CD4-positive, alpha-beta T cell (primary cell): ENCODE measurements around the gene TMX1. TPM values are rescaled to one million over a fixed set of nuclear protein-coding genes. Genes with fewer than 3 reads are reported as not detected.

Experiments used
- ATAC-seq: fragments of 200-7000 bp; cut with Tn5 transposase; one replicate; pipeline ENCODE4 v1.10.0; 2022; ENCODE audit warnings: mild to moderate bottlenecking; ENCODE audit not compliant: poor library complexity
- CTCF ChIA-PET: fragments of 350-600 bp; sonication (Branson Sonifier 250); formaldehyde crosslinking; loops from one replicate; lab custom pipeline; 2021; ENCODE audit warnings: antibody characterized with exemption, inconsistent platforms; lab: Charles Lee
- POLR2A ChIA-PET: fragments of 350-600 bp; sonication (Branson Sonifier 250); formaldehyde crosslinking; loops from one replicate; lab custom pipeline; 2021; ENCODE audit warnings: antibody characterized with exemption, inconsistent platforms; lab: Charles Lee
- DNase-seq, 14 experiments: peaks; one replicate each; pipeline ENCODE4 v3.0.0-alpha.2; 2013 to 2020; ENCODE audit warnings: mixed read lengths in 2 of 14
- H3K27ac ChIP-seq, 2 donors: one replicate each; pipeline versions ENCODE4 v1.5.1 to v1.7.0; 2013; ENCODE audit warnings: low read length in 2 of 2, low read depth in 1 of 2, mild to moderate bottlenecking in 1 of 2
- H3K27me3 ChIP-seq, 2 experiments: 1 replicate in 1 of 2; 2 replicates in 1 of 2; pipeline versions ENCODE4 v1.6.1 to v1.7.0; 2013; ENCODE audit warnings: low read length in 2 of 2, control low read depth in 1 of 2, mild to moderate bottlenecking in 1 of 2, moderate library complexity in 1 of 2; ENCODE audit not compliant: insufficient read depth in 2 of 2, control insufficient read depth in 1 of 2
- H3K36me3 ChIP-seq: one replicate; pipeline ENCODE4 v1.6.1; 2013; ENCODE audit warnings: low read length, control low read depth; ENCODE audit not compliant: insufficient read depth
- H3K4me1 ChIP-seq: one replicate; pipeline ENCODE4 v1.6.1; 2013; ENCODE audit warnings: low read length, control low read depth; ENCODE audit not compliant: insufficient read depth
- H3K4me3 ChIP-seq: one replicate; pipeline ENCODE4 v1.5.1; 2013; ENCODE audit warnings: mild to moderate bottlenecking, low read length, moderate library complexity
- H3K9me3 ChIP-seq, 2 experiments: 1 replicate in 1 of 2; 2 replicates in 1 of 2; pipeline versions ENCODE4 v1.6.1 to v1.7.0; 2013; ENCODE audit warnings: low read length in 2 of 2, mild to moderate bottlenecking in 2 of 2, control low read depth in 1 of 2, moderate library complexity in 1 of 2; ENCODE audit not compliant: control insufficient read depth in 1 of 2, insufficient read depth in 1 of 2
- H3K27ac Mint-ChIP-seq: one replicate; pipeline ENCODE4 v1.8.0; 2020; ENCODE audit warnings: mixed read lengths
- H3K27me3 Mint-ChIP-seq: one replicate; pipeline ENCODE4 v1.8.0; 2021; ENCODE audit warnings: mixed read lengths
- H3K36me3 Mint-ChIP-seq: one replicate; pipeline ENCODE4 v1.8.0; 2021; ENCODE audit warnings: low read depth, mixed read lengths
- H3K4me1 Mint-ChIP-seq: one replicate; pipeline ENCODE4 v1.8.0; 2021; ENCODE audit warnings: low read depth, mixed read lengths
- H3K4me3 Mint-ChIP-seq: one replicate; pipeline ENCODE4 v1.8.0; 2020; ENCODE audit warnings: mild to moderate bottlenecking, mixed read lengths
- H3K9me3 Mint-ChIP-seq: one replicate; pipeline ENCODE4 v1.8.0; 2020; ENCODE audit warnings: mixed read lengths
- intact Hi-C, 2 experiments: fragments of 100-400 bp; cut with DNase I in 1 of 2; cut with micrococcal nuclease in 1 of 2; formaldehyde crosslinking; loops; one replicate each; pipeline versions ENCODE4 v1.15.1 to v1.9.0; 2023 to 2025; cut with DNase I, micrococcal nuclease
- total RNA-seq, 174 experiments: library from RNA in 2 of 174; stranded (reverse) in 2 of 174; gene quantifications; one replicate each; pipeline ENCODE4 v1.2.3 and lab custom pipeline; 2021 to 2026
- TF ChIP-seq, protein P1 (sequence below): fragments of 200-600 bp; IDR thresholded peaks from one replicate; pipeline ENCODE4 v1.8.0; 2022; ENCODE audit warnings: antibody characterized with exemption, mild to moderate bottlenecking

The TMX1 gene
- total RNA-seq, 2 experiments from 2014 or later, result 9.5 to 11.0 TPM

DNA sequence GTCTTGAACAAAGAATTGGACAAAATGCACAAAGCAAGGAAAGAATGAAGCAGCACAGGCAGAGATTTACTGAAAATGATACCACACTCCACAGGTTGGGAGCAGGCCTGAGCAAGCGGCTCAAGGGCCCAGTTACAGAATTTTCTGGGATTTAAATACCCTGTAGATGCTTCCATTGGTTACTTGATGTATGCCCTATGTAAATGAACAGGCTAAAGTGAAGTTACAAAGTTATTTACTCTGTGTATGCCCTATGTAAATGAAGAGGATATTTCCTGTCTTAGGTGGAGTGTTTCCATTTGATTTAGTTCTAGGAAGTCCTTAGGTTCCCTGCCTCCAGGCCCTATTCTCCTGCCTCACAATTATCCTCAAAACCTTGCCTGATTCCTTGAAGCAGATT is 36.6 kb downstream of the TMX1 start:
- Mint-ChIP-seq H3K27ac (no peak overlapping the region), H3K4me1 (no peaks in the 10 kb centered on the region), H3K27me3 (no peaks in the 10 kb centered on the region), H3K36me3 (no peaks in the 10 kb centered on the region), H3K9me3 (no peaks in the 10 kb centered on the region), H3K4me3 (no peak overlapping the region)
- H3K4me1 ChIP-seq, result no peaks in the 10 kb centered on the region
- no peaks in the 10 kb centered on the region for H3K36me3 ChIP-seq
- H3K27ac ChIP-seq, result no peak overlapping the region
- H3K4me3 ChIP-seq, result no peak overlapping the region
- no peak for ATAC-seq
- ChIA-PET POLR2A (no interaction called here), CTCF (no interaction called here)
- DNase-seq, result no peak
- no peaks in the 10 kb centered on the region for H3K27me3 ChIP-seq
- TF ChIP-seq, protein P1, sequence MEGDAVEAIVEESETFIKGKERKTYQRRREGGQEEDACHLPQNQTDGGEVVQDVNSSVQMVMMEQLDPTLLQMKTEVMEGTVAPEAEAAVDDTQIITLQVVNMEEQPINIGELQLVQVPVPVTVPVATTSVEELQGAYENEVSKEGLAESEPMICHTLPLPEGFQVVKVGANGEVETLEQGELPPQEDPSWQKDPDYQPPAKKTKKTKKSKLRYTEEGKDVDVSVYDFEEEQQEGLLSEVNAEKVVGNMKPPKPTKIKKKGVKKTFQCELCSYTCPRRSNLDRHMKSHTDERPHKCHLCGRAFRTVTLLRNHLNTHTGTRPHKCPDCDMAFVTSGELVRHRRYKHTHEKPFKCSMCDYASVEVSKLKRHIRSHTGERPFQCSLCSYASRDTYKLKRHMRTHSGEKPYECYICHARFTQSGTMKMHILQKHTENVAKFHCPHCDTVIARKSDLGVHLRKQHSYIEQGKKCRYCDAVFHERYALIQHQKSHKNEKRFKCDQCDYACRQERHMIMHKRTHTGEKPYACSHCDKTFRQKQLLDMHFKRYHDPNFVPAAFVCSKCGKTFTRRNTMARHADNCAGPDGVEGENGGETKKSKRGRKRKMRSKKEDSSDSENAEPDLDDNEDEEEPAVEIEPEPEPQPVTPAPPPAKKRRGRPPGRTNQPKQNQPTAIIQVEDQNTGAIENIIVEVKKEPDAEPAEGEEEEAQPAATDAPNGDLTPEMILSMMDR, result no peak
- no peaks in the 10 kb centered on the region for H3K9me3 ChIP-seq
- intact Hi-C loops, result no loop called here

DNA sequence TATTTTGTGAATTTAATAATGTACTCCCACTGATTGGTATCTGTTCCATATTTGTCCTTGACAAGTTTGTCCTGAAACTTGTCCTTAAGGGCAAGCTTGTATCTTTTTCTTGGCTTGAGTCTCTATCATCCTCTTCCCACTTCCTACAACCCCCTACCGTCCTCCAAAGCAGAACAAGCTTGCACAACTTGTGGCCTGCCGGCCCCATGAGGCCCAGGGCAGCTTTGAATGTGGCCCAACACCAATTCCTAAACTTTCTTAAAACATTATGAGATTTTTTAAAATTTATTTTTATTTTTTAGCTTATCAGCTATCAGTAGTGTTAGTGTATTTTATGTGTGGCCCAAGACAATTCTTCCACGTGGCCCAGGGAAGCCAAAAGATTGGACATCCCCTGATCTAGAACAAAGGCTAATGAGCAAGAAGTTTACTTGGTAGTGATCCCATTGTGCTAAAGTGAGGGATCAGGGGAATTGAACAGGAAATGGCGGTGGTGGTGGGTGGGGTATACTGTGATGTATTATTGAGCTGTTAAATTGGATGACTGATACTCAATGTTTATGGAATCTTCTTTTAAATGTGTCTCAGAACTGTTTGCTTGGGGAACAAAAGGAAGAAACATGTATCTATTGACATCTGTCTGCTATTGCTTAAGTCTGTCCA is 37.8 kb downstream of the TMX1 start:
- H3K27ac Mint-ChIP-seq, result no peak overlapping the region
- DNase-seq (no peak), ATAC-seq (no peak)
- Histone ChIP-seq H3K4me3 (no peak overlapping the region), H3K27me3 (no peaks in the 10 kb centered on the region), H3K36me3 (no peaks in the 10 kb centered on the region), H3K9me3 (no peaks in the 10 kb centered on the region), H3K27ac (no peak overlapping the region), H3K4me1 (no peaks in the 10 kb centered on the region)
- no peaks in the 10 kb centered on the region for H3K36me3 Mint-ChIP-seq
- no peaks in the 10 kb centered on the region for H3K4me1 Mint-ChIP-seq
- CTCF ChIA-PET, result no interaction called here
- TF ChIP-seq, protein P1, result no peak
- no peaks in the 10 kb centered on the region for H3K27me3 Mint-ChIP-seq
- H3K4me3 Mint-ChIP-seq, result no peak overlapping the region
- no peaks in the 10 kb centered on the region for H3K9me3 Mint-ChIP-seq
- intact Hi-C loops, result no loop called here
- POLR2A ChIA-PET, result no interaction called here

DNA sequence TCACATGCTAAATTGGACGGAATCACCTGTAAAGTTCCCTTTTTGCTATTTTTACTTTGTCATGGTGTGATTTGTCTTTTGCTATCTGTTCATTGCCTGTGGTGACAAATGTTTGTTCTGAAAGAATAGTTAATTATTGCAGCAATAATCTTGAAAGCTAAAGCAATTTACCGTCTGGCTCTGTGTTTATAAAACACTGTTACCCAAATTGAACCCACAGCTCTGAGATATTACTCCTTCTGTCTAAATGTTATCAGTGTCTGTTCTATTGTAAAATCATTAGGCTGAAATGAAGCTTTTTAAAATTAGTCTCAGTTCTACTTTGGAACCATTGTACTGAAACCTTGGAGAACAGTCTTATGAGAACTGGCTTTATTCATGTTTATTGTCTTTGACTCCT is 42.5 kb downstream of the TMX1 start:
- no peaks in the 10 kb centered on the region for H3K4me1 Mint-ChIP-seq
- TF ChIP-seq, protein P1, result no peak
- no peaks in the 10 kb centered on the region for H3K4me1 ChIP-seq
- ATAC-seq, result no peak
- DNase-seq, result no peak
- H3K27ac ChIP-seq, result no peak overlapping the region
- H3K36me3 ChIP-seq, result no peaks in the 10 kb centered on the region
- POLR2A ChIA-PET, result no interaction called here
- no peaks in the 10 kb centered on the region for H3K27me3 Mint-ChIP-seq
- no peak overlapping the region for H3K4me3 Mint-ChIP-seq
- intact Hi-C loops, result loop anchor here in 1 of 2 experiments (2.0 kb wide), 1 partner anchor 696 kb away; no protein-coding TSS in a partner anchor
- H3K9me3 ChIP-seq, result no peaks in the 10 kb centered on the region
- no peaks in the 10 kb centered on the region for H3K27me3 ChIP-seq
- H3K9me3 Mint-ChIP-seq, result no peaks in the 10 kb centered on the region
- H3K4me3 ChIP-seq, result no peak overlapping the region
- CTCF ChIA-PET, result no interaction called here
- H3K27ac Mint-ChIP-seq, result no peak overlapping the region
- H3K36me3 Mint-ChIP-seq, result no peaks in the 10 kb centered on the region
